HG03039 (cell line): ENCODE measurements around the gene MZF1.

Experiments used
- ATAC-seq: cut with Tn5 transposase; IDR thresholded peaks from one replicate; pipeline ENCODE4 v1.9.1; 2021; ENCODE audit warnings: mild to moderate bottlenecking, moderate library complexity; ENCODE audit not compliant: unreplicated experiment

MZF1 gene

DNA sequence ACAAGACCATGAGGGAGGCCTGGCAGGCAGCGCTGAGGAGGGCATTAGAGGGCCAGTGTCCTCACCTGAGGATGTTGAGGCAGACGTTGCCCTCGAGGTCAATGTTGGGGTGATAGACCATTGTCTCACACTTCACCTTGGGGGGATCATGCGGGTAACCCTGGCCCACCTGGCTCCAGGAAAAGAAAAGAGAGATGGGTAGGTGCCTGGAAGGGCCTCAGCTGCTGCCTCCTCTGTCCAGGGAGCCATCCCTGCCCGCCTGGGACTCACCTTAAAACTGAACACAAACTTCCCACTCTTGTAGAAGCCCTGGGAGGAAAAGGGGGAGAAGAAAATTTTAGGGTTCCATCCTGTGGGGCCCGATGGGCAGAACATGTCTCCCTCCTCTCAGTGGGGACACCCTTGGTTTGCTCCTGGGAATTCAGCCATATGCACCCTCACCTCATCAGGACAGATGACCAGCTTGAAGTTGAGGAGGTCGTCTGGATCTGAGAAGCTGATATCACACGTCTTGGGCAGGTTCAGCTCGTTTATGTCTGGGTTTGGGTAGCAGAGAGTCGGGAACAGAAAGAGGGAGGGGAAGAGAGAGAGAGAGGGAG is 16.4 kb downstream of the MZF1 start:
- no peak for ATAC-seq

DNA sequence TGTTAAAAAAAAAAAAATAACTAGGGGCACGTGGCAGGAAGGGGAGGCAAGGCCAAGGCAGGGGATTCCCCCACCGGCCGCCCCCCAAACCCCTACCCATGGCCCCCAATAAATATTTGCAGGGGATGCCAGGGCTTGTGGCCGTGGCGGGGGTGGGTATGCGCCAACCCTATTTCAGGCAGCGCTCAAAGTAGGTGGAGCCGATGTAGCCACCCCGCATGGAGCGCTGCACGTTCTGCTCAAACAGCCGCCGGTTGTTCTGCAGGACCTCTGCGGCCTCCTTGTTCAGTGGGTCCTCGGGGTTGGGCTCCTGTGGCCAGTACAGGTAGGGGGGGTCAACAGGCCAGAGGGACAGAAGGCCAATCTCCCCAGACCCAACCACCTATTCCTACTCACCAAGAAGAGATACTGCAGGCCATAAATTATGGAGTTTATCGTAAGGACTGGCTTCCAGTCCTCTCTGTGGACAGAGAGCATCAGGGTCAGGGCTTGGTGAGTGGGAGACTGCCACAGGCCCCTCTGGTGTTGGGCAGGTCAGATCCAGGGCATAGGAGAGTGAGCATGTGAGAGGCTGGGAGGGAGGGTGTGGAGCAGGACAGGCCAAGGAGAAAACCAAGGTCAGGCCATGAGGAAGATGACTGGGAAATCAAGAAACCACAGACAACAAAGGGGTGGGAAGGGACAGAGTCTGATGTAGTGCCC is 17.1 kb downstream of the MZF1 start:
- ATAC-seq = no peak

DNA sequence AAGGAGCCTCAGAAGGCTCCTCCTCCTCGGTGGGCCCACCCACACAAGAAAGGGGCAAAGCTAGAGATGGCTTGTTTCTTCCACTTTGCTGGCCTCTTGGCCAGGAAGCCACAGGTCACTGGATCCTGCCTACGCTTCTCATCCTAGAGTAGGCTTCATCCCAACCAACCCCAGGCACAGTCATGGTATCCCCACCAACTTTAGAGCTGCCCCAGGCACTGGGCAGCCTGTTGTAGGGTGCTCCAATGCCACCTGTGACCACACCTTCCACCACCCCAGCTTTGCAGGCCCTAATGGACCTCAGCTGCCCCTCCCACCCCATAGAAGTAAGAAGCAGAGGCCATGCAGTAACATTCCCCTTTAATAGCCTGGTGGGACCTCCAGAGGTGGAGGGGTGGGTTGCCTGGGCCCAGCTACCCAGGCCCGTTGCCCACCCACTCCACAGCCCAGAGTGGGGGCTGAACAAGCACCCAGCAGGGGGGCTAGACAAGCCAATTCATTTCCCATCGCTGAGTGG is 17.7 kb downstream of the MZF1 start:
- no peak for ATAC-seq

DNA sequence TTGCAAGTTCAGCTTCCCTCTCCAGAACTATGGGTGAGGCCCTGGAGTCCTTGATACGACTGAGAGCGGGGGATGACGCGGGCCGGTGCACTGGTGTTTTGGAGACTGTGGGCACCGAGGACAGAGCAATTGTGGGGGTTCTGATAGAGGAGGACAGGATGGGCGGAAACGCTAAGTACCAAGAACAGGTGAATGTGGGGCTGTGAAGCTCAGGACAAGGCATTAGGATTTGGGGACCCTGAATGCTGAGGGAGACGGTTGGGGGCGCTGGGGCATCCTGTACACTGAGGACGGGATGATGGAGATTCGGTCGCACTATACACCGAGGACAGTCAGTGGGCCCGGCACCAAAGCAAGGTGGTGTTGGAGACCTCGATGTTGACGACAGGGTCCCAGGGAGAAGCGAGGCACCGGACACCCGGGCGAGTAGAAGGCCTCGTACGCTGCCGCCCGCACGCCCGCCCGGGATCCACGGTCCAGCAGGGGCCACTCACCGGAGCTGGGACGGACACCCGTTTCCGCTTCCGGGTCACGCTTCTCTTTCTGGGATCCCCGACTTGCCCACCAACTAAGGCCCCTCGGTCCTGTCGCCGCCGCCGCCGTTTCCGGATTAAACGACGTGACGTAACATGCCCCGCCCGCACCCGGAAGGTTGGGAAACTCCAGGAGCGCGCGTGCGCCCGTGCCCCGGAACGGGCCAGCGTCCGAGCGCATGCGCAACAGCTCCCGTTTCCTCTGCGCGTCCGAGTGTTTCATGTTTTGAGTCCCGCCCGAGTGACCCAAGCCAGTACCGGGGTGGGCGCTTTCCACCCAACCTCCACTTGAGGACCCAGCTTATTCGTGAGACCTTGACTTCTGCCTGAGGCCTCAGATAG is 18.4 kb downstream of the MZF1 start, which contains the start of gene CHMP2A:
TSS of gene CHMP2A (minus strand) at position 612 of the 875 bp plus-strand sequence. CDS start 893 bp downstream, outside the sequence.
- peak; percentile 32 for ATAC-seq

DNA sequence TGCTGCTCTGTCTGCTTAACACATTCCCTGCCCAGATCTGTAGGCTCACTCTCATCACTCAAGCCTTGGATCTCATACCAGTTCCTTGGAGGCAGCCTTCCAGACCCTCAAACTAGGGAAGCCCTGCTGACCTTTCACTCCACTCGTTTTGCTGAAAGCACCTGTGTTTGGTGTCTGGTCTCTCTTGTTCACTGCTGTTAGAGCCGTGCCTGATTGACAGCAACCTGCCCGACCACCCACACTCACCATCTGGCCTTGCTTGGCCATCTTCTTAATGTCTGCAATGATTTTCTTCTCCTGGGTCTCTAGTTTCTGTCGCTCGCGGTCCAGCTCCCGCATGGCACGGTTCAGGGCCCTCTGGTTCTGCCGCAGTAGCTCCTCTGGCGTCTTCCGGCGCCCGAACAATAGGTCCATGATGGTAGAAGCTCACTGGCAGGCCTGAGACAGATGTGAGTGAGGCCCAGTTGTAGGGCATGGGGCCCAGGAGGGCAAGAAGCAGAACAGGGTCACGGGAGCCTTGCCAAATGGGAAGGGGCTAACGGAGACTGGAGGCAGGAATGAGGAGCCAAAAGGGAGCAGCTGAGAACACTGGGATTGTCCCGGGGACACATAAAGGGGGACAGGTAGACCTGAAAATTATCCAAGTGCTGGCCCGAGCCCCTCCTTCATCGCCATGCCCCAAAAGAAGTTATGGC is 19.2 kb downstream of the MZF1 start:
- ATAC-seq = no peak

DNA sequence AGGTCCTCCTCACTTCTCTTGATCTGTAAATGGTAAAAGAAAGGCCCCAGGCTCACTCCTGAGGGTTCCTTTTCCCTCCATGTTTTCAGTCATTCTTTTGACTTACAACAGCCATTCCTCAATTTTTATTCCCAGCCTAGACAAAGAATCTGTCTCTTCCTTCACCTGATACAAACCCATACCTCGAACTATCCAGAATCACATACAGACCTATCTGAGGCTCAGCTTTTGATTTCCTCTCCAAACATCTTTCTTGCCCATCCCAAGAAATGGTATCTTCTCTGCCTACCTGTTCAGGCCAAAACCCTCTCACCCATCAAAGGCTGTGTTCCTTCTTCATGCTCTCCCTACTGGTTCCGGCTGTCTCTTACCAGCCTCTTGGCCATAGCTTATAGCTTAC is 20.5 kb downstream of the MZF1 start:
- no peak for ATAC-seq

DNA sequence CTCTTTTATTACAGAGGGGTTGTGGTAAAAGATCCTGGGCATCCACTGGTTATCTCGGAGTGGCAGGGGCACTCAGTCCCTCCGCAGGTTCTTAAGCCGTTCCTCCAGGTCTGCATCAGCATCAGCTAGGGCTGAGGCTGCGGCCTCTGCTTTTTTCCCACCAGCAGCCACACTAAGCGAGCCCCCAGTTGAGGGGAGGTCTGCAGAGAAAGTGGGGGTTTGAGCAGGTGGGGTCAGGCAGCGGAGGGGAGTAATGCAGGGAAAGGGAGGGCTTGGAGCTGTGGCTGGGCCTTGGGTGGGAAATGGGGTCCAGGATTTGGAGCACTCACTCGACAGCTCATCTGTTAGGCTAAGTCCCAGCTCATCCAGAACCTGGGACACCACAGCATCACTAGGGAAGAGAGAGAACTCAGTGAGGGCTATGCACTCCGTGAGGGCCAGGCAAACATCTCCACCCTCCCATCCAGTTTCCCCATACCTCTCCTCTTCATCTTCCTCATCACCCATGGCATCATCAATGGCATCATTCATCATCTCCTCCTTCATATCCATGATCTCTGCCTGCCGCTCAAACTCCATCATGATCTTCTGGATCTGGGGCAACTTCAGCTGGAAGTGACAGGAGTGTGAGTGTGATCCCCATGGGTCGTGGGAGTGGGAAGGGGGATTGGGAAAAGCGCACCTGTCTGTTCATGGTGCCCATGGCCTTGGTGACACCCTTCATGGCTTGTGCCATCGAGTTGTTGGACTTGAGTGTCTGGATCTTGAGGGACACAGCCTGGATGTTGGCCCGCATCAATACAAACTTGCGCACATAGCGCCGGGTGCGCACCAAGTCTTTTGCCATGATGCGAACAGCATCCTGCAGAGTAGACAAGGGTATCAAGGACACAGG is 21.3 kb downstream of the MZF1 start:
- no peak for ATAC-seq

DNA sequence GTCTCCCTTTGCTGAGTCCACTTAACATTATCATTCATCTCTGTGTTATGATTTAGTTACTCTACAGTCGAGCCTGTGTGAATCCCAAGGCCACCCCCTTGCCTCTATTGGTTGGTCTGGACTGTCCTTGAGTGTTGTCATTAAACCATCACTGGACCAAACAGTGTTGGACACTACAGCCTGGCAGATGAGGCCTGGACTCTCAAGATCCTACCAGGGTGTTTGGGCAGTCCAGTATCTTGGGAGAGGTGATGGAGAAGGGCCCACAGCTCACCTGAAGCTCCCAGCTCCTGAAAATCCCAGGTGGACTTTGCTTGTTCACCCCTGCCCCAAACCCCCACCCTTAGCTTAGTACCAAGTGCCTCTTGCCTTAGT is 22.0 kb downstream of the MZF1 start:
- ATAC-seq = no peak

DNA sequence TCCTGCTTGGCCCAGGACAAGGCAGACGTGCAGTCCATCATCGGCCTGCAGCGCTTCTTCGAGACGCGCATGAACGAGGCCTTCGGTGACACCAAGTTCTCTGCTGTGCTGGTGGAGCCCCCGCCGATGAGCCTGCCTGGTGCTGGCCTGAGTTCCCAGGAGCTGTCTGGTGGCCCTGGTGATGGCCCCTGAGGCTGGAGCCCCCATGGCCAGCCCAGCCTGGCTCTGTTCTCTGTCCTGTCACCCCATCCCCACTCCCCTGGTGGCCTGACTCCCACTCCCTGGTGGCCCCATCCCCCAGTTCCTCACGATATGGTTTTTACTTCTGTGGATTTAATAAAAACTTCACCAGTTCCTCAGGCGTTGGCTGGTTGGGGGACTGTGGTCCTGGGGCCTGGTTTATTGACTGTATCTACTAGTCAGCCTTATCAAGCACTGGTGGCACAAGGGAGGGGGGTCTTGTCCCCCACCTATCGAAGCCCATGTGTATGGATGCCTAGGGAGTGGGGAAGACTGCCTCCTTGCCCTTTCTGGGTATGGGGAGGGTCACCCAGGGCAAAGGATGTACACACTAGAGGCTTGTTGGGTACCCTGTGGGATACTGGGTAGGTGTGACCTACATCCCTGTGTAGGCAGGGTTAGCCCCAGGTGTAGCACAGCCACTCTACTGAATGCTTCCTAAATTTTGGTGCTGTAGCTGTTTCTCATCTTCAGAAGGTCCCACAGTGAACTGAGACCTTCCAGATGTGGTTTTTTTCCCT is 22.6 kb downstream of the MZF1 start:
- no peak for ATAC-seq

DNA sequence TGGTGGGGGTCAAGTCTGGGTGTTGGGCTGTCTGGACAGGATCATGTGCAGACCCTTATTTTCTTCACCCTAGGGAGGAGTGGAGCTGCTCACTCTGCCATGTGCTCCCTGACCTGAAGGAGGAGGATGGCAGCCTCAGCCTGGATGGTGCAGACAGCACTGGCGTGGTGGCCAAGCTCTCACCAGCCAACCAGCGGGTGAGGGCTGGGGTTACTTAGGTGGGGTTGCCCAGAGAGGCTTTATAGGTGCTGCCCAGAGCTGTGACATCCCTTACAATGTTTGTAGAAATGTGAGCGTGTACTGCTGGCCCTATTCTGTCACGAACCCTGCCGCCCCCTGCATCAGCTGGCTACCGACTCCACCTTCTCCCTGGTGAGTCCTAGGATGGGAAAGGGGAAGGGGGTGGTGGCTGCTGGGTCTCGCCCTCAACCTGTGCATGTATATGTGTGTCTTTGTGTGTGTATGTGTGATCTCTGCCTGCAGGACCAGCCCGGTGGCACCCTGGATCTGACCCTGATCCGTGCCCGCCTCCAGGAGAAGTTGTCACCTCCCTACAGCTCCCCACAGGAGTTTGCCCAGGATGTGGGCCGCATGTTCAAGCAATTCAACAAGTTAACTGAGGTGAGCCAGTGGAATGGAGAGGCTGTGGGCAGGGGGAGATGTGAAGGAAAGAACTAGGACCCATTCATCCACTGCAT is 23.3 kb downstream of the MZF1 start:
- no peak for ATAC-seq

DNA sequence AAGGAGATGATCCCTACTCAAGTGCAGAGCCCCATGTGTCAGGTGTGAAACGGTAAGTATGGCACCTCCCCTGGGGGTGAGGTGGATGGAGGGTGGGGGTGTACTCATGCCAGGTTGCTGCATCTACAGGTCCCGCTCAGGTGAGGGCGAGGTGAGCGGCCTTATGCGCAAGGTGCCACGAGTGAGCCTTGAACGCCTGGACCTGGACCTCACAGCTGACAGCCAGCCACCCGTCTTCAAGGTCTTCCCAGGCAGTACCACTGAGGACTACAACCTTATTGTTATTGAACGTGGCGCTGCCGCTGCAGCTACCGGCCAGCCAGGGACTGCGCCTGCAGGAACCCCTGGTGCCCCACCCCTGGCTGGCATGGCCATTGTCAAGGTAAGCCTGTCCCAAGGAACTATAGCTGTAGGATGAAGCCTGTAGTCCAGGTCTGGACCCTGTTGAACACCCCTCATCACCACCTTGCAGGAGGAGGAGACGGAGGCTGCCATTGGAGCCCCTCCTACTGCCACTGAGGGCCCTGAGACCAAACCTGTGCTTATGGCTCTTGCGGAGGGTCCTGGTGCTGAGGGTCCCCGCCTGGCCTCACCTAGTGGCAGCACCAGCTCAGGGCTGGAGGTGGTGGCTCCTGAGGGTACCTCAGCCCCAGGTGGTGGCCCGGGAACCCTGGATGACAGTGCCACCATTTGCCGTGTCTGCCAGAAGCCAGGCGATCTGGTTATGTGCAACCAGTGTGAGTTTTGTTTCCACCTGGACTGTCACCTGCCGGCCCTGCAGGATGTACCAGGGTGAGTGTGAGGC is 24.1 kb downstream of the MZF1 start:
- ATAC-seq = no peak

DNA sequence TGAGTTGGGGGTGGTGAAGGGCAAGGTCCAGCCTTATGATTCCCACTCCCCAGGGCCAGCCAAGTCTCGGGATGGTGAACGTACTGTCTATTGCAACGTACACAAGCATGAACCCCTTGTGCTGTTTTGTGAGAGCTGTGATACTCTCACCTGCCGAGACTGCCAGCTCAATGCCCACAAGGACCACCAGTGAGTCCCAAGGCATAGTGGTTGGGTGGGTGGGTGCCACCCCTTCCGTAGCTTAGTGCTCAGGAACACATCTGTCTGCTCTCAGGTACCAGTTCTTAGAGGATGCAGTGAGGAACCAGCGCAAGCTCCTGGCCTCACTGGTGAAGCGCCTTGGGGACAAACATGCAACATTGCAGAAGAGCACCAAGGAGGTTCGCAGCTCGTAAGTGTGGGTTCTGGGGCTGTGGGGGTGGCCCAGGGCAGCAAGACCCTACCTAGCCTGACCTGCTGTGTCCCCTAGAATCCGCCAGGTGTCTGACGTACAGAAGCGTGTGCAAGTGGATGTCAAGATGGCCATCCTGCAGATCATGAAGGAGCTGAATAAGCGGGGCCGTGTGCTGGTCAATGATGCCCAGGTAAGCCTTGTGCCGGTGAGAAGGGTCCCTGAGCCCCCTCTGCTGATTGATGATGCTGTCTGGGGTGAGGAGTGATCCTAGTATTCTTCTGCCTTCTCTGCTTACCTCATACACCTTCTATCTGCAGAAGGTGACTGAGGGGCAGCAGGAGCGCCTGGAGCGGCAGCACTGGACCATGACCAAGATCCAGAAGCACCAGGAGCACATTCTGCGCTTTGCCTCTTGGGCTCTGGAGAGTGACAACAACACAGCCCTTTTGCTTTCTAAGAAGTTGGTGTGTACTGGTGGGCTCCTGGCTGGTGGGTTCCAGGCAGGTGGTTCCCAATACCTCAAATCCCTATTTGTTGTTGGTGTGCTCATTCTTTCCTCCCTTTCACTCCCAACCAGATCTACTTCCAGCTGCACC is 25.5 kb downstream of the MZF1 start:
- no peak for ATAC-seq

DNA sequence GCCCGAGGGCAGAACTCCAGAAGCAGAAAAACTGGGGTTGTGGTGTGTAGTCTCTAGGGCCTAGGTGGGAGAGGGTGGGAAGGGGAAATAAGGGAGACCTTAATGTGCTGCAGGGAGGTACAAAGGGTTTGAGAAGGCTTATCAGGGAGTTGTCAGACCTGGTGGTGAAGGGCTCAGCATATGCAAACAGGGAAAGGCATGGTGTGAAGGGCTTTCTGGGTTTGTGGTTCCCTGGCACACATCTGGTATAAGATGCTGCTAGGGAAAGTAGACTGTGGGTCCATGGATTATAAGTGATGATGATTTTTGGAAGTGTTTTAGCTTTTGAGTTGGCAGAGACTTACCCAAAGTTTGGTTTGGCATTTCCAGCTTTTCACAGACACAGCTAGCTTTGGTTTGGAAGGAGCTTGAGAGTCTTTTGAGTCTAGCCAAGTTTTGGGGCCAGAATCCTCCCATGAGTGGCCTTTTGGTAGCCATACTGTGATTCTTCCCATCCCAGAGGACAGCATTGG is 27.1 kb downstream of the MZF1 start:
- ATAC-seq = no peak

DNA sequence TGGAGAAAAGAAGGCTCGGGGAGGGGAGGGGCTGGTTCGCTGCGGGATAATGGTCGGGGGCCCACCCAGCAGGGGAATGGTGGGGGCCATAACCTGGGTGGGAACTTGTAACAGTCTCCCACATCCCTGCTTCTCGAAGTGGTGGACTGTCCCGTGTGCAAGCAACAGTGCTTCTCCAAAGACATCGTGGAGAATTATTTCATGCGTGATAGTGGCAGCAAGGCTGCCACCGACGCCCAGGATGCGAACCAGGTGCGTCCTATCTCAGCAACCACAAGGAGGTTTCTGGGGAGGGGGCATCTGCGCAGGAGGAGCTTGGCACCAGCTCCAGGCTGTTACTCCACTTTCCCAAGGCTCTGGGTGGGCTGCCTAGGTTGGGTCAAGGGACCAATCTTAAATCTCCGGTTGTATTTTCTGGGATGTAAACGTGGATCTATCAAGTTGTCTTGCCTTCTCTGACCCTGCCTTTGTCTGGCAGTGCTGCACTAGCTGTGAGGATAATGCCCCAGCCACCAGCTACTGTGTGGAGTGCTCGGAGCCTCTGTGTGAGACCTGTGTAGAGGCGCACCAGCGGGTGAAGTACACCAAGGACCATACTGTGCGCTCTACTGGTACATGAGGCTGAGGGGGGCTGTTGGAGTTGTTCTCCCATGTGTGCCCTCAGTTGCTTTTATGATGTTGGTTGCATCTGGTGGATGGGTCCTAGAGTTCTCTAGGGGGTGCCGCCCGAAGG is 27.7 kb downstream of the MZF1 start:
- ATAC-seq = no peak

DNA sequence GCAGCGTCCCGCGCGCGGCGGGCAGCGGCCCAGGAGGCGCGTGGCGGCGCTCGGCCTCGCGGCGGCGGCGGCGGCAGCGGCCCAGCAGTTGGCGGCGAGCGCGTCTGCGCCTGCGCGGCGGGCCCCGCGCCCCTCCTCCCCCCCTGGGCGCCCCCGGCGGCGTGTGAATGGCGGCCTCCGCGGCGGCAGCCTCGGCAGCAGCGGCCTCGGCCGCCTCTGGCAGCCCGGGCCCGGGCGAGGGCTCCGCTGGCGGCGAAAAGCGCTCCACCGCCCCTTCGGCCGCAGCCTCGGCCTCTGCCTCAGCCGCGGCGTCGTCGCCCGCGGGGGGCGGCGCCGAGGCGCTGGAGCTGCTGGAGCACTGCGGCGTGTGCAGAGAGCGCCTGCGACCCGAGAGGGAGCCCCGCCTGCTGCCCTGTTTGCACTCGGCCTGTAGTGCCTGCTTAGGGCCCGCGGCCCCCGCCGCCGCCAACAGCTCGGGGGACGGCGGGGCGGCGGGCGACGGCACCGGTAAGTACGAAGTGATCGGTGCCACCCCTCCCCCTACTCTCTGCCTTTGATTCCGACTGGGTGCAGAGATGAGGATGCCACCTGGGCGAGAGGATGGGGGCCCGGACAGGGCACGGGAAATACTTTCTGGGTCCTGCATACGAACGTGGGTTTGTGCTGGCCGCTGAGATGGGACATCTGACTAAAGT is 28.4 kb downstream of the MZF1 start:
- peak; percentile 48 for ATAC-seq
